ELR (cell line): ENCODE results near the gene HLA-DRB1.
A peak's percentile ranks its signal among the peaks of the same experiment; 100 is the strongest.
"Not testable (repeated sequence)": the region's sequence is repeated elsewhere in the genome, so short reads cannot be mapped to it uniquely, and the experiment has no call there.

ENCODE experiments used
- DNase-seq: peaks from one replicate; pipeline ENCODE4 v3.0.0-alpha.2; 2015; ENCODE audit warnings: low read depth

The HLA-DRB1 gene

DNA sequence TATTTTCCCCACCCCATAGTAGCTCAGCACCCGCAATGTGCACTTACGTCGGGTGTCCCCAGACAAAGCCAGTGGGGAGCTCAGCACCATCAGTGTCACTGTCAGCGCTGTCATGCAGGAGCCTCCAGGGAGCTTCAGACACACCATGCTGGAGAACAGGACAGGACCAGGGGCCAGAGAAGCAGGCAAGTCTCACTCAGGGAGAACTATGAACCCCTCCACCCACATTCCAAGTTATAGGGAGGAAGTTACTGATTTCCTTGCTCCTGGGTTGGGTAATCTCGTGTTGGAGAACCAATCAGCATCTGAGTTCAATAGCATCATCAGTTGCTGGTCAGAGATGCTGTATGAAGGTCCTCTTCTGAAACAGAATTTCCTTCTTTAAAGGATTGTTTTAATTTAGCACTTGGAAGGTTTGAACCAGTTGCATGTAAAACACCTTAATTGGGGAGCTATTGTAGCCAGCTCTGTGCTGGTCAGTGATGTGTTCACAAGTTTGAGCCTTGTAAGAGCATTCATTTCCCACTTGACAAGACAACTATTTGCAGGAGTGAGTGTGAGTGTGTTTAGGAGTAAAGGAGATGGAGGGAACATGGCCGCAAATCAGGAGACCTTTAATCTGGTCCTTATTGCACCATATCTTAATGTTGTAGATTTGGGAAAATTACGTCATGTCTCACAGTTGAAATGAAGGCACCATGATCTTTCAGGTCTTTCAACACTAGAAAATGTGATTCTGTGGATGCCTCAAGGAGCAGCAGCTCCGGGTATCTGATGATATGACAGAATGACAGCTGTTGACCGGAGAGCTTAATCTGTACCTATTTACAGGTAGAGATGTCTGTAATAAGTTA lies at the start of gene HLA-DRB1:
Gene HLA-DRB1, minus strand, starts transcription at position 253 of the 854 bp plus-strand sequence. Its CDS starts 106 bp downstream, at position 147.
- DNase-seq = peak; percentile 26

DNA sequence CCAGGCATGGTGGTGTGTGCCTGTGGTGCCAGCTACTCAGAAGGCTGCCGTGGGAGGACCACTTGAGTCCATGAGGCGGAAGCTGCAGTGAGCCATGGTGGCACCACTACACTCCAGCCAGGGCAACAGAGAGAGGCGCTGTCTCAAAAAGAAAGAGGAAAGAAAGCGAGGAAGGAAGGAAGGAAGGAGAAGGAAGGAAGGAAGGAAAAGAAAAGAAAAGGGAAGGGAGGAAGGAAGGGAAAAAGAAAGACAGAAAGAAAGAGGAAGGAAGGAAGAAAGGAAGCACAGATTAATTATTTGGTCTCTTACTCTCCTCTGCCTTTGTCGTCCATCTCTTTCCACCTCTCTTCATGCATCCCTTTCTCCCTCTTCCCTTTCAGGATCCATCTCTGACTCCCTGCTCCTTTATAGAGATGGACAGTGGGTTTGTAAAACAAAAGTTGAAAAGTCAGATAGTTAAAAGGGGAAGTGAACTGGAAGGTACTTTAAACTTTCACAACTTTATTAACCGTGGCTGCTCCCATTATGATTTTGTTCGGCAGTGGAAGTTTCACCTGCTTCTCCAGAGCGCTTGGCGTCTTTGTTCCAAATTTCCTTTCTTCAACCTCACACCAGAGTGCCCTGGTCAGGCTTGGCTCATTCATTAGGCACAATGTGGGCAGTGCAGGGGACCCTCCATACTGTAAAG lies 49.0 kb upstream of the HLA-DRB1 start:
- no peak for DNase-seq

DNA sequence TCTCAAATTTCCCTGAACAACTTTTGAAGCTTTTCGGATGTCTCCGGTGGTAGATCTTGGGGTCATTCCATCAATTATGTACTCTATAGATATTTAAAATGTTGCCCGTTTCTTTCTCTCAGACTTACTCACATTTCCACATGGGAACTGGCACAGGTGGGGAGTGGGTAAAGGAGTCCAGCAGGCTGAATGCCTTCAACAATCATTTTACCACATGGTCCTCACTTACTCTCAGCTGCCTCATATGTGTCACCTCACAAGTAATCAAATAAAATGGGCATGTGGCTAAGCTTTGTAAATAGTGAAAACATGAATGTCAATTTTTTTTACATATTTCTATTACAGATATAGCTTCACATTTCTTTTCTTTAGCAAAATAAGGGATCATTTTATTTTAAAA lies 48.2 kb upstream of the HLA-DRB1 start:
- no peak for DNase-seq

DNA sequence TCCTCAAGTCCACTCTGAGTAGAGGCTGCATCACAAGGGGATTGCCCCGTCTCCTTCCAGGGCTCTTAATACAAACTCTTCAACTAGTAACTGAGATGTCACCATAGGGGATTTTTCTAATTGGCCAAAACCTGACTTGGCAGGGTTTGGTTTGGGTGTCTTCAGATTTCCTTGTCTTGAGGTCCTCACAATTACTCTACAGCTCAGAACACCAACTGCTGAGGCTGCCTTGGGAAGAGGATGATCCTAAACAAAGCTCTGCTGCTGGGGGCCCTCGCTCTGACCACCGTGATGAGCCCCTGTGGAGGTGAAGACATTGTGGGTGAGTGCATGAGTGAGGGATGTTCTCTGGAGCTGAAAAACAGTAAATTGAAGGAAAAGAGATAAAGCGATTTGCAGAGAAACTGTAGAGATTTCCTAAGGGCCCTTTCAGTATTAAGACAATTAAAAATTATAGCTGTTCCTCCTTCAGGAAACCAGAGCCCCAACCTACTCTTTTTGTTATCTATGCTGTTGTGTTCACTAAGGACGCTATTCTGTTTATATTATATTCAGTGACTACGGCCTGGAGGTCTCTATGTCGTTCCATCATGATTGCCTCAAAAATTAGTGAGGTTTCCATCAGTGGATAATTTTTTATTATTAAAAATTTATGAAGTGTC lies 47.7 kb upstream of the HLA-DRB1 start, which contains the start of gene HLA-DQA1:
Gene HLA-DQA1, plus strand, starts transcription at position 188 of the 662 bp plus-strand sequence. Its CDS starts 53 bp downstream, at position 241.
- no peak for DNase-seq

DNA sequence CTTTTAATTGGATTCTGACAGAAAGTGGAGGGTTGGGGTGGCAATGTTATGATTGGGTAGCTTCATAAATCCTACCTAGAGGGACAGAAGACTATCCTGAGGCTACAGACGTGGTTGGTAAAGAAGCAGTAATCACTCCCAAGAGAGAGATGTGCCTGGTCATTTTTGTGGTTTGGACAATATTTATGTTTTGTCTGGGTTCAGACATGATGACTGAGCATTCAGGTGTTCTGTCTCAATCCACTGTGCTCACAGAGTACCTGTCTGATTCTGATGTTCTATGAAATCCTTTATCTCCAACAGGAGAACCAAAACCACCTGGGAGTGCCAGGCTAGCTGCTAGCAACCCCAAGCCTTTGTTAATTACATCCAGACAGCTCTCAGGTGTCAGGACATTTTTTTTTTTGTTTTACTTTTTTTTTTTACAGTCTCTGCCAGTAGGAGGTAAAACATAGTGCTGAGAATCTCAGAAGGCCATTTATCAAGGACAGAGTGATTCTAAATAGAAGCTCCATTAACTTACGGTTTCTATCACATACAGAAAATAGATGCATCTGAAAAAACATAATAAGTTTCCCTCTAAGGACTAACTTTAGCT lies 46.0 kb upstream of the HLA-DRB1 start:
- DNase-seq = no peak

DNA sequence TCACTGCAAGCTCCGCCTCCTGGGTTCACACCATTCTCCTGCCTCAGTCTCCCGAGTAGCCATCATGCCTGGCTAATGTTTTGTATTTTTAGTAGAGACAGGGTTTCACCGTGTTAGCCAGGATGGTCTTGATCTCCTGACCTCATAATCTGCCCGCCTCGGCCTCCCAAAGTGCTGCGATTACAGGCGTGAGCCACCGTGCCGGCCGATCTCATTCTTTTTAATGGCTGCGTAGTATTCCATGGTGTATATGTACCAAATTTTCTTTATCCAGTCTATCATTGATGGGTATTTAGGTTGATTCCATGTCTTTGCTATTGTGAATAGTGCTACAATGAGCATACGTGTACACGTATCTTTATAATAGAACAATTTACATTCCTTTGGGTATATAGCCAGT lies 40.1 kb upstream of the HLA-DRB1 start:
- not testable (repeated sequence) for DNase-seq

DNA sequence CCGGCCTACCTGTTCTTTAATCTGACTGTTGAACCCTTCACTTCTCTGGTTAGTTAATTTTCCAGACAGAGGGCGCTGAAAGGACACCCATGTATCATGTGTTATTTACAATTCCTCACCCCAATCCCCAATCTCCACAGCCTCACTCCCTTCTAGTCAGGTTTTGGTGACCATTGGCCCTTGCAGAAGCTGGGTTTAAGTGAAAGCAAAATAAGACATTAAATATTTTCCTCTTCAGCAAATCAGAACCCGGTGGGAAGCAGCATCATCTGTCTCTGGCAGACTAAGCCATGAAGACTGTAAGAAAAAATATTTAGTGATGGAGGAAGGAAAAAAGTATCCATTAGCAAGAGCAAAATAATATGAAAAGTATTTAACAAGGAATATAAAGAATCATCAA lies 38.2 kb upstream of the HLA-DRB1 start:
- peak; percentile 26 for DNase-seq

DNA sequence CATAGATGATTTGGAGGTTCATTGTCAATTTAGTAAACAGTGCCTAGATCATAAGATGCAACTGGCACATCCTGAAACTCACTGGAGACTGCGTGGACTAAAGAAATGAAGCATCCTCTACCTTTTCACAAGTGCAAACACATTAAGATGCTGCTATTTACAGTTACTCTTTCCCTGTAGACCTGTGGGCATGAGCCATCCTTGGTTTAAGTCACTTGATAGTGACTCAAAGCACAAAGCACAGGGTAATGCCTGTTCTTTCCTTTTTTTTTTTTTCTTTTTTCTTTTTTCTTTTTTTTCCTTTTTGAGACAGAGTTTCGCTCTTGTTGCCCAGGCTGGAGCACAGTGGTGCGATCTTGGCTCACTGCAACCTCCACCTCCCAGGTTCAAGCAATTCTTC lies 37.6 kb upstream of the HLA-DRB1 start:
- no peak for DNase-seq

DNA sequence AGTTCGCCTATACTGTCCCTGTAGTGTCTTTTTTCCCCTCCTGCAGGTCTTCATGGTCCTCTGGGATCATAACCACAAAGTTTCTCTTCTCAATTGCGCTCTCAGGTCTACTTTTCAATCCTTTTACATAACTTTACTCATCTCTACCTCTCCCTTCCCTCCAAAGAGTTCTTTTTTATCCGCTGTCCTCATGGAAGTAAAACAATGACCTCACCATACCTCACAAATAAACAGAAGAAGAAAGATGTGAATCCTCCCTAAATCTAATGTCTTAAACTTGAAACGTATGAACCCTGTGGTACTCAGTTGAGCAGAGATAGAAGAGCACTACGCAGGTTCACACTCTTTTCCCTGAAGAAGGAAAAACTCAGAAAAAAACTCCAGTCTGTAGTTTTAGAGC lies 35.5 kb upstream of the HLA-DRB1 start:
- DNase-seq = no peak

DNA sequence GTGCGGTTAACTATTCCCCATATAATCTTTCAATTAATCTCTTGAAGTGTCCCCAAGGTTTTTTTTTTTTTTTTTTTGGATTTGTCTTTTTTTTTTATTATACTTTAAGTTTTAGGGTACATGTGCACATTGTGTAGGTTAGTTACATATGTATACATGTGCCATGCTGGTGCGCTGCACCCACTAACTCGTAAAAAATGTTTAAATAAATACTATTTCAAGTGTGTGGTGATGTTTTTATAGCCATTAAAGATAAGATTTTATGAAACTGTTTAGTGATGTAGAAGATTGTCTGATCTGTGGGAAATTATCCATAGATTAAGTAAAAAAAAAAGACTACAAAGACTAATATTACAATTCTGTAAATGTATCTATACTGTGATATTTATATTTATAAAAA lies 34.9 kb upstream of the HLA-DRB1 start:
- no peak for DNase-seq

DNA sequence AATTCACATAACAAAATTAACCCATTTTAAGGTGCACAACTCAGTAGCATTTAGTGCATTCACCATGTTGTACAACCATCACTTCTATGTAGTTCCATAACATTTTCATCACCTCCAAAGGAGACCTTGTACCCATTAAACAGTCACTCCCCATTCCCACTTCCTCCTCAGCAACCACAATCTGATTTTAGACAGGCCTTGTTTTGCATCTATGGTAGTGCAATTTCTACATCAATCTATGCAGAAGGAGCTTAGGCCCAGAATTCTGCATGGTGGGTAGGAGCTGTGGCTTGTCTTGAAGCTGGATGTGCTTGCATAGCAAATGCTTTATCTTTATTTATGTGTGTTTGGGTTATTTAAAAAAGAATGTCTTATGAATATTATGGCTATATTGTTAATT lies 34.0 kb upstream of the HLA-DRB1 start:
- no peak for DNase-seq

DNA sequence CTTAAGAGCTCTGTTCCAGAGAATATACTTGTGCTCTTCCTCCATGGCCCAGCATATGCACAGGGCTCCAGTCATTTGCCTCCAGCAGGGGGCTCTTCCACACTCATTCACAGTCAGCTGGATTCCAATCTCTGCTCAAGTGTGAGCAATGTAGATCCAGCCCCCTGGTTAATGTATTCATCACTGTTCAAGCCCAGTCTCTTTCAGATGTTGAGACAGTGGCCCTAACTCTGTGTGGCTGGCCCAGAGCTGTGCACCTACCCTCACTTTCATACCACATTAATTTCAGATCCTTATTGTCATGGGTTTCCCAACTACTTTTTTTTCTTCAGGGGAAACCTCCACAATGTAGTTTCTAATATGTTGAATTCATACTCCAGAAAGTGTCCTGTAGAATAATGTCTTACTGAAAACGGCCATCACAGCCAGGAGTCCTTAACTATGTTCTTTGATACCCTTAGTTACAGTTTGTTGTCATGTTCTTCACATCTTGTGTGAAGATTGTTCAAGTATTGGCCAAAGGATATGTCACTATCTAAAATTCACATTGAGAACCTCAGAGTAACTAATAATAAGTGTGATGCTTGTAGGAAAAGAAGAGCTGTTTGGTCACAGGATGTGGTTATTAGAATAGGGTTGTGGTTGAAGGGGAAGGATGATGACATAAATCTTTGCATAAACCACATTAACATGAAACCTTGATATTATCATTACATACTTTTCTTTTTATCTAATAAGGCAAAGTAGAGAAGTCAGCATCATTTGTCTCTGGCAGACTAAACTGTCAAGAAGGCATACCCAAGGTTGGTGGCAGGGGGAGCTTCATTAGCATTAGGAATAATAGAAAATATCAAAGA lies 33.1 kb upstream of the HLA-DRB1 start:
- DNase-seq = peak; percentile 62

DNA sequence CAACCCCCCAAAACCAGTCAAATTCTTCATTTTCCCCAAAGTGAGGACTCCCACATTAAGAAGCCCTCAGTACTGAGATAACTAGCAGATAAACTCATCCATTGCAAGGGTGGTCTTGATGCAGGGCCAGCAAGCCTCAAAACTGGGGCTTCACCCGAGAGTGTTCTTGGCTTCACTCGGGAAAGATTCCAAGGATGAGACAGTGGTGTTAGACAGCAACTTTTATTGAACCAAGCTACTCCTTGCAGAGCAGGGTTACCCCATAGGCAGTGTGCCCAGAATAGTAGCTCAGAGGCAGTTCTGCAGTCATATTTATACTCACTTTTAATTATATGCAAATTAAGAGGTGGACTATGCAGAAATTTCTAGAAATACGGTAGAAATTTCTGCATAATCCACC lies 31.7 kb upstream of the HLA-DRB1 start:
- no peak for DNase-seq

DNA sequence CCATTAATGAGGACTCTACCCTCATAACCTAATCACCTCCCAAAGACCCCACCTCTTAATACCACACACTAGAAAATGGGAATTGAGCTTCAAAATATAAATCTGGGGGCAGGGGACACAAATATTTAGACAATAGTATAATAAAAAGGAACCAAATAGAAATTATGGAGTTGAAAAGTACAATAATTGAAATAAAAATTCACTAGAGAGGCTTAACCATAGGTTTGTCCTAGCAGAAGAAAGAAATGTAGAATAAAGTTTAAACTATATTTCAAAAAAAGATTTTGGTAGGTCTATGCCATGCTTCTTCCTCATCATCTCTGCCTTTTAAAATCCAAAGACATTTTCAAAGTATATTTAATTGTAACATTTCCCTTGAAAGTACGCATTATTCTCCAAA lies 28.1 kb upstream of the HLA-DRB1 start:
- no peak for DNase-seq

DNA sequence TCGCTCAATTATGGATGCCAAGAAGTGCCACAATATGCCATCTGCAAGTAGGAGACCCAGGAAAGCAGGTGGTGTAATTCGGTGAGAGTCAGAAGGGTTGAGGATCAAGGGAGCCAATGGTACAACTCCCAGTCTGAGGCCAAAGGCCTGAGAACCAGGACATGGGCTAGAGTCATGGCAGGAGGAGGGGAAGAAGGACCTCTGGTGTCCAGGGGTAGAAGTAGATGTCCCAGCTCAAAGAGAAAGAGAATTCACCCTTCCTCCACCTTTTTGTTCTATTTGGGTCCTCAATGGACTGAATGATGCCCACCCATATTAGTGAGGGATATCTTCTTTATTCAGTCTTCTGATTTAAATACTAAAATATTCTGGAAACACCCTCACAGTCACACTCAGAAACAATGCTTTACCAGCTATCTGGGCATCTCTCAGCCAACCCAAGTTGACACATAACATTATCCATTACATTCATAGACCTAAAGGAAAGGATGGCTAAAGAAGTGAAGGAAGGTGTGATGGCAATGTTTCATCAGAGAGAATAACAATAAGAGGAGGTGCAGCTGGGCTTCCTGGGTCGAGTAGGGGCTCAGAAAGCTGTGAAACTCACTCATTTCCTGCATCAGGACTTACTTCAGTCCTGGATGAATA lies 26.4 kb upstream of the HLA-DRB1 start:
- DNase-seq = no peak

DNA sequence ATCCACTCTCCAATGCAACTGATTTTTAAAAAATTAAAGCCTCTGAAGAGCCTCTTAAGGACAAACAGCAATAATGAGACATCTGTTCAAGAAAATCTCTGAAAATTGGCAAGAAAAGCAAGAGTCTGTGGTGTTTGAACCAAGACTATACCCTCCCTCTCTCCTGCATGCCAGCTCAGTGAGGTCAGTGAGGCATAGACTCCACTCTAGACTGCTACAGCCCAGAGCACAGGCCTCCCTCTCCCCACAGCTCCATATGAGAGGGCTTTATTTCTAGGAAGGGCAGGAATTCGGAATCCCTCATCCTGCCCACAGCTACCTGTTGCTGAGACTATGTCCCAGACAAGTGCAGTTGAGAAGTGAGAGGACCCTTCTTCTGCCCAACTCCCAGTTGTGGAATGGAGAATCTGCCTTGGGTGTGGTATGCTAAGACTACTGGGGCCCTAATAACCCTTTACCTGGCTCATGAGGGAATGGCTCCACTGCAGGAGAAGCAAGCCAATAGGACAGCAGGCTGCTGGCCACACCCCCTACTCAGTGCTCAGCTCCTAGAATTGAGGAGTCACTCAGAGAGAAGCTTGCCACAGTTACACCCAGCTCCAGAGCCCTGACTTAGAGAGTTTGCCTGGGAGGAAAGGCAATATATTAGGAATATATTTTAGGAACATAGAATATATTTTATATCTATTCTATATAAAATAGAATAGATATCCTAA lies 24.9 kb upstream of the HLA-DRB1 start:
- DNase-seq = no peak

DNA sequence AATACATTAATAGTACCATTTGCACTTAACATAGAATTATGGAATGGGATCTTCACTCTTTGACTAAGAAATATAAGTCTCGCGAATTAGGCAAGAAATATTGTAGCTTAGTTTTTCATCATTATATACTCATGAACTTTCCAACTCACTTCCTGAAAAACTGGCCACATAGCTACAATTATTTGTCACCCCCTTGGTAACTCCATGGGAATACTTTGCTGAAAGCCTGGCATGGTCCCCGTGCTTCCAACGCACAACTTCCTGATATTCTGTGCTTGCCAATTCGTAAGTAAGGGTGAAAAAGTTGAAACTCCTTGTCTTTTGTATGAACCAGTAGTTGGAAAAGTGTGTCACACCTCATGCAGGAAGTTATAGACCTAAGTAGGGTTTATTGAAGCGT lies 23.8 kb upstream of the HLA-DRB1 start:
- no peak for DNase-seq

DNA sequence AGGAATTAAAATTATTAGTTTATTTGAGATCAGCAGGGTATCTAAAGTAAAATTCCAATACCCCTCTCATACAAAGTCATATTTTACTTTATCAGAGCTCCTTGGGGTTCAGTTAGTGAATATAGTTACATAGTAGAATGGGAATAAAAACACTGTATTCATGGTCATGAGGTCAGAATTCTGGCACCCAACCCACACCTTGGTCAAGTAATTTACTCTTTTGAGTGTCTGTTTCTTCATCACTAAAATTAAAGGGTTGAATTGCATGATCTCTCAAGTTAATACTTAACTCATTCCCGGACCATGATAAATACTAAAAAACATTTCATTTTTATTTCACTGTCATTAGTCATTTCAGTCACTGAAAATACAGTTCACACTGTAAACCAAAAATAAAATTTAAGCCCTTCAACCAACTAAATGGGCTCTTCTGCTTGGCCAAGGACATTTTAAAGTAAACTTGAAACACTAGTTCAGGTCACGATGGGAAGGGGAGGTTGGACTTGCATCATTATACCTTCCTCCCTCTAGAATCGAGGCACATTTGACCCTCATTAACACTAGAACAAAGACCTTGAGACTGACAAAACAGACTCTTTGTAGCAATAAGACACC lies 21.1 kb upstream of the HLA-DRB1 start:
- DNase-seq = no peak

DNA sequence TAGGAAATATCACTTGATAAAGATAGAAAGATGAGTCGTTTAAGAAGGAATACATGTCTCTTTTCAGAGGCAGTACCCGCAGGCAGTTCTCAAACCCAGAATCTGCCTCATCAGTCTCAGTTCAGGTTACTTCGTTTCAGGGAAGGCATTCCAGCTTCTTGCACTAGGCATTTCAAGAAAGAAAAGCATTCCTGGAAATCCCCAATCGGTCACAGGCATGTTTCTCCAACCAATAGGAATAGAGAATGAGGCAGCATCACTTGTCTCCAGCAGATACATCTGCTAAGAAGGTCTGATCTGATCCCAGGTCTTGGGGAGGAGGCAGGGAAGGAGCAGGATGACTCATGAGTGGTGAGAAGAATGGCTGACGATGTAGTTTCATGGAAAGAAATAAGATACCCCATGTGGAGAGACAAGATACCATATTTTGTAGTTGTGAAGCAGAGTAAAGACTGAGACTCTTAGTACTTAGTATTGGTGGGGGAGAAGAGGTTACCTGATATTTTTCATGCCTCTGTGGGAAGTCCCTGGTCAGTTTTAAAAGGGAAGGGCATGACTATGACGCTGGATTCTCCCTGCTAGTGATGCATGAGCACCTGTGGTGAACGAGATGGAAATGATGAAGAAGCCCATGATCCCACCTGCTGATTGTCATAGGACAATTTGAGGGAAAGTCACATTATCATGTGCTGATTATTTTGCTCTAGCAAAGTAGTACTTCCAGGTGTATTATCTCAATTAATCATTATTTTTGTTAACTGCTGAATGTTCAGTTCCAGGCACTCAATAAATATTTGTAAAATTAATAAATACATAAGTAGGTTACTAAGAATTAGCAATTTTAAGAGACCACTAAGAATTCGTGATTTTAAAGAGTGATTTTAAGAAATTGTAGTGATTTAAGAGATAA lies 20.3 kb upstream of the HLA-DRB1 start:
- DNase-seq = peak; percentile 92
